GM12872 (cell line): ENCODE results near the gene SLC6A6.

Experiments used
- CTCF ChIP-seq: IDR thresholded peaks from 3 replicates; pipeline ENCODE4 v1.5.1; 2011; ENCODE audit warnings: low read depth, mild to moderate bottlenecking, low read length, moderate library complexity; ENCODE audit not compliant: insufficient read depth

The SLC6A6 gene

DNA sequence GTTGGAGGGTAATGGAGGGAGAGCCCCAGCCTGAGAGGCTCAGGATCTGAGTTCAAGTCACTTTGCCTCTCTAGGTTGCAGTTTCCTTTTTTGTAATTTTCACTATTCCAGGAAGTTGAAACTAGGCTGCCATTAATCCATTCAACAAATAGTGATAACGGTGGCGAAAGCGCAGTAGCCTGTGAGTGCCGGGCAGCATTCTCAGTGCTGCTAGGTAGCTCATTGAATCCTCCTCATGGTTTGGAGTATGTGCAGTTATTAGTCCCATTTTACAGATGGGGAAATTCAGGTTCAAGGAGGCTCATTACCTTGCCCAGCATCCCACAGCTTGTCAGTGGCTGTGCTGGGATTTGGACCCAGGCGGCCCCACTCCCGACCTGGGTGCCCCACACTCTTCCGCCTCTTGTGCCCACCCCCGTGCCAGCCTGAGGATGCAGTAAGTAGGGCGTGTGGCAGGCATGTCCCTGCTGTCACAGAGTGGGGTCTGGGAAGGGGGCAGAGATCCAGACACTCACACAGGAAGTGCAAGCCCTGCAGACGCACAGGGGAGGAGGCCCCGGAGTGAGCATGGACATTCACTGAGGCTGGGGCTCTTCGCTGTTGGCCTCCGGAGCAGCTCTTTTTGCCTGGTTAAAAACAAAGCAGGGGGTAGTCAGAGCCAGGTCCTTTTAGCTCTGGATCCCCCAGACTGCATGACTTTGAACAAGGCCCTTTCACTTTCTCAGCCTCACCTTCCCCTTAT lies 58.8 kb downstream of the SLC6A6 start:
- TF ChIP-seq CTCF = no peak

GRCh38 chr3:14461748-14462324 lies 59.4 kb downstream of the SLC6A6 start:
- TF ChIP-seq CTCF = peak; percentile 67

GRCh38 chr3:14462738-14463137 lies 60.3 kb downstream of the SLC6A6 start:
- no peak for TF ChIP-seq CTCF

- TF ChIP-seq CTCF = no peak
Observed at GRCh38 chr3:14463330-14464140, 61.1 kb downstream of the SLC6A6 start.

GRCh38 chr3:14464141-14464465 lies 61.7 kb downstream of the SLC6A6 start:
- TF ChIP-seq CTCF = no peak

- TF ChIP-seq CTCF = no peak
Observed at GRCh38 chr3:14464521-14464920, 62.1 kb downstream of the SLC6A6 start.

GRCh38 chr3:14465425-14465824 lies 63.0 kb downstream of the SLC6A6 start:
- TF ChIP-seq CTCF = no peak
